Astrocyte (in vitro differentiated cells and primary cell): ENCODE data around the gene LSM14A. TPM values are rescaled to one million over a fixed set of nuclear protein-coding genes. Genes with fewer than 3 reads are reported as not detected.

Source experiments
- DNase-seq: peaks from one replicate; pipeline ENCODE4 v3.0.0-alpha.2; 2010; ENCODE audit warnings: low read depth
- FAIRE-seq: peaks from 2 replicates; lab custom pipeline; 2011; peaks lifted over from hg19 to GRCh38; lab: Jason Lieb, UNC
- H2AFZ ChIP-seq: 2 replicates; pipeline ENCODE4 v1.6.0; 2012; ENCODE audit warnings: low read depth, low read length, inconsistent platforms
- H3K27ac ChIP-seq: 2 replicates; pipeline ENCODE4 v1.5.1; 2011; ENCODE audit warnings: low read depth, low read length, inconsistent platforms
- H3K27me3 ChIP-seq: 2 replicates; pipeline ENCODE4 v1.6.0; 2011; ENCODE audit warnings: low read length, inconsistent platforms; ENCODE audit not compliant: insufficient read depth
- H3K36me3 ChIP-seq: 2 replicates; pipeline ENCODE4 v1.5.1; 2011; ENCODE audit warnings: low read length, inconsistent platforms; ENCODE audit not compliant: insufficient read depth
- H3K4me1 ChIP-seq: 2 replicates; pipeline ENCODE4 v1.5.1; 2011; ENCODE audit warnings: low read length, inconsistent platforms; ENCODE audit not compliant: insufficient read depth
- H3K4me2 ChIP-seq: 2 replicates; pipeline ENCODE4 v1.6.0; 2012; ENCODE audit warnings: low read length, inconsistent platforms
- H3K4me3 ChIP-seq: 2 replicates; pipeline ENCODE4 v1.5.1; 2011; ENCODE audit warnings: low read depth, mild to moderate bottlenecking, low read length, inconsistent platforms; ENCODE audit not compliant: insufficient read depth
- H3K79me2 ChIP-seq: 2 replicates; pipeline ENCODE4 v1.6.0; 2012; ENCODE audit warnings: mild to moderate bottlenecking, low read length, inconsistent platforms; ENCODE audit not compliant: insufficient read depth
- H3K9ac ChIP-seq: 2 replicates; pipeline ENCODE4 v1.6.0; 2012; ENCODE audit warnings: mild to moderate bottlenecking, low read length, inconsistent platforms
- H3K9me3 ChIP-seq: 2 replicates; pipeline ENCODE4 v1.5.1; 2012; ENCODE audit warnings: low read depth, mild to moderate bottlenecking, low read length, inconsistent platforms; ENCODE audit not compliant: insufficient read depth
- H4K20me1 ChIP-seq: 2 replicates; pipeline ENCODE4 v1.6.0; 2012; ENCODE audit warnings: low read length, inconsistent platforms; ENCODE audit not compliant: insufficient read depth
- H3K27ac Mint-ChIP-seq: one replicate; pipeline ENCODE4 v1.8.0; 2021; ENCODE audit warnings: mild to moderate bottlenecking, mixed read lengths; ENCODE audit not compliant: unreplicated experiment
- H3K27me3 Mint-ChIP-seq: one replicate; pipeline ENCODE4 v1.8.0; 2021; ENCODE audit warnings: low read depth, mixed read lengths; ENCODE audit not compliant: unreplicated experiment
- H3K36me3 Mint-ChIP-seq: one replicate; pipeline ENCODE4 v1.8.0; 2021; ENCODE audit warnings: low read depth, mixed read lengths; ENCODE audit not compliant: unreplicated experiment
- H3K4me1 Mint-ChIP-seq: one replicate; pipeline ENCODE4 v1.8.0; 2021; ENCODE audit warnings: low read depth, mixed read lengths; ENCODE audit not compliant: unreplicated experiment
- H3K4me3 Mint-ChIP-seq: one replicate; pipeline ENCODE4 v1.8.0; 2021; ENCODE audit warnings: mild to moderate bottlenecking, moderate library complexity, mixed read lengths; ENCODE audit not compliant: unreplicated experiment
- H3K9me3 Mint-ChIP-seq: one replicate; pipeline ENCODE4 v1.8.0; 2021; ENCODE audit warnings: mild to moderate bottlenecking, mixed read lengths; ENCODE audit not compliant: unreplicated experiment
- CTCF ChIP-seq: IDR thresholded peaks from 2 replicates; pipeline ENCODE4 v1.5.1; 2011; ENCODE audit warnings: low read depth, mild to moderate bottlenecking, inconsistent platforms, low read length, moderate library complexity; ENCODE audit not compliant: insufficient read depth
- EZH2 ChIP-seq: IDR thresholded peaks from 2 replicates; pipeline ENCODE4 v1.6.1; 2012; ENCODE audit warnings: mild to moderate bottlenecking, low read length, inconsistent platforms; ENCODE audit not compliant: insufficient read depth
- total RNA-seq: library from RNA; stranded (reverse); gene quantifications from 2 replicates; pipeline ENCODE4 v1.2.1, GENCODE V29; 2021

LSM14A gene
- total RNA-seq, 1 donor from 2014 or later = 88.4 TPM

- Histone ChIP-seq H3K4me2 (peak overlapping the region; percentile 10), H3K36me3 (no peaks in the 10 kb centered on the region), H3K27ac (no peak overlapping the region), H3K4me3 (no peak overlapping the region), H3K79me2 (peaks cover 70% of the 10 kb centered on the region), H2AFZ (no peak overlapping the region), H3K9ac (no peak overlapping the region), H3K9me3 (no peaks in the 10 kb centered on the region), H3K27me3 (no peaks in the 10 kb centered on the region), H3K4me1 (peaks cover 28% of the 10 kb centered on the region), H4K20me1 (no peaks in the 10 kb centered on the region)
- peaks cover 18% of the 10 kb centered on the region for H3K4me1 Mint-ChIP-seq
- TF ChIP-seq CTCF (no peak), EZH2 (no peak)
- H3K4me3 Mint-ChIP-seq = no peak overlapping the region
- no peaks in the 10 kb centered on the region for H3K27me3 Mint-ChIP-seq
- no peak for DNase-seq
- no peaks in the 10 kb centered on the region for H3K9me3 Mint-ChIP-seq
- no peak for FAIRE-seq
- H3K27ac Mint-ChIP-seq = no peak overlapping the region
- H3K36me3 Mint-ChIP-seq = no peaks in the 10 kb centered on the region
Measured at GRCh38 chr19:34277244-34277643, 104.9 kb downstream of the LSM14A start.

GRCh38 chr19:34278783-34279182, 106.5 kb downstream of the LSM14A start:
- no peak for FAIRE-seq
- H3K79me2 ChIP-seq = peaks cover 69% of the 10 kb centered on the region

More at GRCh38 chr19:34278783-34279182, 106.5 kb downstream of the LSM14A start:
- Mint-ChIP-seq H3K27ac (no peak overlapping the region), H3K4me1 (peaks cover 14% of the 10 kb centered on the region), H3K9me3 (no peaks in the 10 kb centered on the region), H3K27me3 (no peaks in the 10 kb centered on the region), H3K4me3 (no peak overlapping the region), H3K36me3 (no peaks in the 10 kb centered on the region)
- Histone ChIP-seq H3K27ac (no peak overlapping the region), H3K4me3 (no peak overlapping the region), H3K36me3 (no peaks in the 10 kb centered on the region), H3K27me3 (no peaks in the 10 kb centered on the region), H4K20me1 (peaks cover 6% of the 10 kb centered on the region), H3K9ac (no peak overlapping the region), H3K9me3 (no peaks in the 10 kb centered on the region), H3K4me2 (no peak overlapping the region), H3K4me1 (peaks cover 23% of the 10 kb centered on the region), H2AFZ (no peak overlapping the region)
- TF ChIP-seq CTCF (no peak), EZH2 (no peak)
- no peak for DNase-seq

Other genes starting within 250 kb of the LSM14A start
- gene GARRE1, start 82.0 kb downstream of the LSM14A start, total RNA-seq = 20.1 and 23.8 TPM in 2 replicates
- 249 and 258 TPM in 2 replicates for gene GPI, start 192.7 kb downstream of the LSM14A start, total RNA-seq
- gene PDCD2L, start 231.9 kb downstream of the LSM14A start, total RNA-seq = 12.0 and 12.6 TPM in 2 replicates